ENCODE measurements around the gene SYNDIG1. TPM values are rescaled to one million over a fixed set of nuclear protein-coding genes. Genes with fewer than 3 reads are reported as not detected.

Gene SYNDIG1
- polyA plus RNA-seq, 1 of the 3 experiments (the other 2 are of a cell fraction), result not detected

GRCh38 chr20:24571159-24571558 lies 101.7 kb downstream of the SYNDIG1 start (continued):
- no peak for TF ChIP-seq MAX (IDR thresholded peaks at IDR 0.05; ENCODE audit: low read depth)
- no peak for TF ChIP-seq POLR2AphosphoS5 (IDR thresholded peaks at IDR 0.05; ENCODE audit: low read depth, low read length)

DNA sequence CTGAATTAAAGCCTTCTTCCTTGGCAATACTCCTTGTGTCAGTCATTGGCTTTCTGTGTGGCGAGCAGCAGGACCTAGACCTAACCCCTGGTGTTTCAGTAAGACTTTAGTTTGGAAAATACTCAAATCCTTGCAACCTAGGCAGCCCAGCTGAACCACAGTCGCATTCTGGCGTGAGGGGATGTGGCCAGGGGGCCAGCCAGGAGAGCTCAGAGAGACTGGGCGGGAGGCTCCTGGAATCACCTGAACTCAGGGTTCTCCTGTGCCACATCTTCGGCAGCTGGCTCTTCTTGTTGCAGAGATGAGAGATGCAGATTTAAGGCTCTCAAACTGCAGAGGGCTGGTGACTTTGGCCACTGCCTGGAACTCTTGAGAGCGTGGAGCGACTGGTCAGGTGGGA lies 102.7 kb downstream of the SYNDIG1 start:
- ChIA-PET CTCF (no interaction called here), POLR2A (no interaction called here)
- TF ChIP-seq GABPA (IDR thresholded peaks at IDR 0.05; ENCODE audit: low read depth) (no peak), SMC3 (IDR thresholded peaks at IDR 0.05; ENCODE audit: low read depth, low read length) (no peak), FOXM1 (IDR thresholded peaks at IDR 0.05; ENCODE audit: low read depth) (no peak), GATA2 (CRISPR knock-in tag; IDR thresholded peaks at IDR 0.05) (no peak), IRF3 (IDR thresholded peaks at IDR 0.05; ENCODE audit: low read depth, low read length) (no peak), FOSL2 (IDR thresholded peaks at IDR 0.05; ENCODE audit: borderline replicate concordance, low read depth) (no peak), ELF1 (IDR thresholded peaks at IDR 0.05) (no peak), JUND (IDR thresholded peaks at IDR 0.05) (no peak), TCF12 (IDR thresholded peaks at IDR 0.05) (no peak), FOXJ3 (CRISPR knock-in tag; IDR thresholded peaks at IDR 0.05) (no peak)
- TF ChIP-seq, protein P1, sequence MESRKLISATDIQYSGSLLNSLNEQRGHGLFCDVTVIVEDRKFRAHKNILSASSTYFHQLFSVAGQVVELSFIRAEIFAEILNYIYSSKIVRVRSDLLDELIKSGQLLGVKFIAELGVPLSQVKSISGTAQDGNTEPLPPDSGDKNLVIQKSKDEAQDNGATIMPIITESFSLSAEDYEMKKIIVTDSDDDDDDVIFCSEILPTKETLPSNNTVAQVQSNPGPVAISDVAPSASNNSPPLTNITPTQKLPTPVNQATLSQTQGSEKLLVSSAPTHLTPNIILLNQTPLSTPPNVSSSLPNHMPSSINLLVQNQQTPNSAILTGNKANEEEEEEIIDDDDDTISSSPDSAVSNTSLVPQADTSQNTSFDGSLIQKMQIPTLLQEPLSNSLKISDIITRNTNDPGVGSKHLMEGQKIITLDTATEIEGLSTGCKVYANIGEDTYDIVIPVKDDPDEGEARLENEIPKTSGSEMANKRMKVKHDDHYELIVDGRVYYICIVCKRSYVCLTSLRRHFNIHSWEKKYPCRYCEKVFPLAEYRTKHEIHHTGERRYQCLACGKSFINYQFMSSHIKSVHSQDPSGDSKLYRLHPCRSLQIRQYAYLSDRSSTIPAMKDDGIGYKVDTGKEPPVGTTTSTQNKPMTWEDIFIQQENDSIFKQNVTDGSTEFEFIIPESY (IDR thresholded peaks at IDR 0.05; ENCODE audit: borderline replicate concordance, low read depth), result no peak
- TF ChIP-seq, protein P2, sequence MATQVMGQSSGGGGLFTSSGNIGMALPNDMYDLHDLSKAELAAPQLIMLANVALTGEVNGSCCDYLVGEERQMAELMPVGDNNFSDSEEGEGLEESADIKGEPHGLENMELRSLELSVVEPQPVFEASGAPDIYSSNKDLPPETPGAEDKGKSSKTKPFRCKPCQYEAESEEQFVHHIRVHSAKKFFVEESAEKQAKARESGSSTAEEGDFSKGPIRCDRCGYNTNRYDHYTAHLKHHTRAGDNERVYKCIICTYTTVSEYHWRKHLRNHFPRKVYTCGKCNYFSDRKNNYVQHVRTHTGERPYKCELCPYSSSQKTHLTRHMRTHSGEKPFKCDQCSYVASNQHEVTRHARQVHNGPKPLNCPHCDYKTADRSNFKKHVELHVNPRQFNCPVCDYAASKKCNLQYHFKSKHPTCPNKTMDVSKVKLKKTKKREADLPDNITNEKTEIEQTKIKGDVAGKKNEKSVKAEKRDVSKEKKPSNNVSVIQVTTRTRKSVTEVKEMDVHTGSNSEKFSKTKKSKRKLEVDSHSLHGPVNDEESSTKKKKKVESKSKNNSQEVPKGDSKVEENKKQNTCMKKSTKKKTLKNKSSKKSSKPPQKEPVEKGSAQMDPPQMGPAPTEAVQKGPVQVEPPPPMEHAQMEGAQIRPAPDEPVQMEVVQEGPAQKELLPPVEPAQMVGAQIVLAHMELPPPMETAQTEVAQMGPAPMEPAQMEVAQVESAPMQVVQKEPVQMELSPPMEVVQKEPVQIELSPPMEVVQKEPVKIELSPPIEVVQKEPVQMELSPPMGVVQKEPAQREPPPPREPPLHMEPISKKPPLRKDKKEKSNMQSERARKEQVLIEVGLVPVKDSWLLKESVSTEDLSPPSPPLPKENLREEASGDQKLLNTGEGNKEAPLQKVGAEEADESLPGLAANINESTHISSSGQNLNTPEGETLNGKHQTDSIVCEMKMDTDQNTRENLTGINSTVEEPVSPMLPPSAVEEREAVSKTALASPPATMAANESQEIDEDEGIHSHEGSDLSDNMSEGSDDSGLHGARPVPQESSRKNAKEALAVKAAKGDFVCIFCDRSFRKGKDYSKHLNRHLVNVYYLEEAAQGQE (IDR thresholded peaks at IDR 0.05; ENCODE audit: low read depth, low read length), result no peak
- H3K9me3 ChIP-seq, result no peaks in the 10 kb centered on the region
- no peak overlapping the region for H3K9ac ChIP-seq
- H3K4me2 ChIP-seq, result no peak overlapping the region
- no peak overlapping the region for H3K27ac ChIP-seq (ENCODE audit: low read depth in 2 of 2, low read length in 1 of 2)
- H3F3A ChIP-seq (replicated peaks; ENCODE audit: insufficient read depth), result no peaks in the 10 kb centered on the region
- WGBS (ENCODE audit: low lambda C conversion rate), result 24% methylated on average over 5 of the region's 7 CpGs
- no peaks in the 10 kb centered on the region for H3K9me2 ChIP-seq
- H4K20me1 ChIP-seq (ENCODE audit: insufficient read depth), result no peaks in the 10 kb centered on the region
- no peaks in the 10 kb centered on the region for H3K36me3 ChIP-seq (replicated peaks in 1 of 2; ENCODE audit: control insufficient read depth in 1 of 2, insufficient read depth in 2 of 2, low read length in 1 of 2)
- no peaks in the 10 kb centered on the region for H3K79me2 ChIP-seq (ENCODE audit: insufficient read depth)
- no peak for DNase-seq
- H3K4me1 ChIP-seq (ENCODE audit: control insufficient read depth in 1 of 2, insufficient read depth in 2 of 2, low read depth in 1 of 2, low read length in 1 of 2), result no peaks in the 10 kb centered on the region
- no peak overlapping the region for H3K4me3 ChIP-seq (ENCODE audit: low read depth in 2 of 2, low read length in 1 of 2)
- H3K27me3 ChIP-seq (ENCODE audit: insufficient read depth), result no peaks in the 10 kb centered on the region
- no peak overlapping the region for H2AFZ ChIP-seq (ENCODE audit: low read depth)

All from SK-N-SH (cell line).